Peyer's patch (tissue), 4 donors: ENCODE measurements around the gene LRRC28. TPM values are rescaled to one million over a fixed set of nuclear protein-coding genes. Genes with fewer than 3 reads are reported as not detected.

ENCODE experiments used
- DNase-seq, 3 donors: peaks; one replicate each; pipeline ENCODE4 v3.0.0-alpha.2; 2017 to 2019
- H3K27ac ChIP-seq, 4 donors: fragments of 200-600 bp; sonication (generic); one replicate each; pipeline ENCODE4 v1.5.1; 2016 to 2019
- H3K27me3 ChIP-seq, 2 donors: fragments of 200-600 bp; sonication (generic); one replicate each; pipeline ENCODE4 v1.5.1; 2019
- H3K36me3 ChIP-seq, 3 donors: fragments of 200-600 bp; sonication (generic); one replicate each; pipeline ENCODE4 v1.5.1; 2016 to 2019
- H3K4me1 ChIP-seq, 4 donors: fragments of 200-600 bp; sonication (generic); one replicate each; pipeline ENCODE4 v1.5.1; 2016 to 2019
- H3K4me3 ChIP-seq, 4 donors: fragments of 200-600 bp; sonication (generic); 1 replicate in 3 of 4; 2 replicates in 1 of 4; pipeline ENCODE4 v1.5.1; 2016 to 2019; ENCODE audit warnings: mild to moderate bottlenecking in 1 of 4
- H3K9me3 ChIP-seq, 4 donors: fragments of 200-600 bp; sonication (generic); one replicate each; pipeline ENCODE4 v1.5.1; 2016 to 2019; ENCODE audit warnings: mild to moderate bottlenecking in 1 of 4
- POLR2A ChIP-seq, 2 donors: fragments of 450-650 bp; IDR thresholded peaks; one replicate each; pipeline ENCODE4 v1.5.1; 2017; ENCODE audit warnings: antibody characterized with exemption in 2 of 2, mild to moderate bottlenecking in 2 of 2, moderate library complexity in 2 of 2
- total RNA-seq, 4 donors: library from RNA; depleted of rRNA; stranded (reverse); fragments of >200 nt; gene quantifications; one replicate each; pipeline ENCODE4 v1.1.0, GENCODE V29; 2016
- TF ChIP-seq, protein P1 (sequence below), 6 experiments: fragments of 450-650 bp in 4 of 6; fragments of 200-600 bp in 2 of 6; sonication (generic) in 1 of 6; IDR thresholded peaks; one replicate each; pipeline ENCODE4 v1.5.1; 2017 to 2019; ENCODE audit warnings: antibody characterized with exemption in 6 of 6, mild to moderate bottlenecking in 3 of 6, moderate library complexity in 1 of 6

The LRRC28 gene
- total RNA-seq, 4 donors from 2014 or later, result 62.7 to 197 (median 157) TPM

DNA sequence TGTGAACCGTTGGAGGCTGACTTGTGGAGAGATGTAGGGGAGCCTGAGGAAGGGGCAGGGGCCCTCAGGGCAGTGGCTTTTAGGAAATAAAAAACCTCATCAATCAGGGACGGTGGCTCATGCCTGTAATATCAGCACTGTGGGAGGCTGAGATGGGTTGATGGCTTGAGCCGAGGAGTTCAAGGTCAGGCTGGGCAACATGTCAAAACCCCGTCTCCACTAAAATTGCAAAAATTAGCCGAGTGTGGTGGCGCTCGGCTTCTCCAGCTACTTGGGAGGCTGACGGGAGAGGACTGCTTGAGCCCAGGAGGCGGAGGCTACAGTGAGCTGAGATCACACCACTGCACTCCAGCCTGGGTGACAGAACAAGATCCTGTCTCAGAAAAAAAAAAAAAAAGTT, 9.5 kb upstream of the LRRC28 start:
- Histone ChIP-seq H3K9me3 (no peaks in the 10 kb centered on the region), H3K4me3 (no peak overlapping the region), H3K27me3 (no peaks in the 10 kb centered on the region), H3K36me3 (no peaks in the 10 kb centered on the region), H3K4me1 (no peaks in the 10 kb centered on the region), H3K27ac (no peak overlapping the region)
- no peak for DNase-seq
- no peak for TF ChIP-seq POLR2A (IDR thresholded peaks at IDR 0.05)
- TF ChIP-seq, protein P1, sequence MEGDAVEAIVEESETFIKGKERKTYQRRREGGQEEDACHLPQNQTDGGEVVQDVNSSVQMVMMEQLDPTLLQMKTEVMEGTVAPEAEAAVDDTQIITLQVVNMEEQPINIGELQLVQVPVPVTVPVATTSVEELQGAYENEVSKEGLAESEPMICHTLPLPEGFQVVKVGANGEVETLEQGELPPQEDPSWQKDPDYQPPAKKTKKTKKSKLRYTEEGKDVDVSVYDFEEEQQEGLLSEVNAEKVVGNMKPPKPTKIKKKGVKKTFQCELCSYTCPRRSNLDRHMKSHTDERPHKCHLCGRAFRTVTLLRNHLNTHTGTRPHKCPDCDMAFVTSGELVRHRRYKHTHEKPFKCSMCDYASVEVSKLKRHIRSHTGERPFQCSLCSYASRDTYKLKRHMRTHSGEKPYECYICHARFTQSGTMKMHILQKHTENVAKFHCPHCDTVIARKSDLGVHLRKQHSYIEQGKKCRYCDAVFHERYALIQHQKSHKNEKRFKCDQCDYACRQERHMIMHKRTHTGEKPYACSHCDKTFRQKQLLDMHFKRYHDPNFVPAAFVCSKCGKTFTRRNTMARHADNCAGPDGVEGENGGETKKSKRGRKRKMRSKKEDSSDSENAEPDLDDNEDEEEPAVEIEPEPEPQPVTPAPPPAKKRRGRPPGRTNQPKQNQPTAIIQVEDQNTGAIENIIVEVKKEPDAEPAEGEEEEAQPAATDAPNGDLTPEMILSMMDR (IDR thresholded peaks at IDR 0.05), result no peak

DNA sequence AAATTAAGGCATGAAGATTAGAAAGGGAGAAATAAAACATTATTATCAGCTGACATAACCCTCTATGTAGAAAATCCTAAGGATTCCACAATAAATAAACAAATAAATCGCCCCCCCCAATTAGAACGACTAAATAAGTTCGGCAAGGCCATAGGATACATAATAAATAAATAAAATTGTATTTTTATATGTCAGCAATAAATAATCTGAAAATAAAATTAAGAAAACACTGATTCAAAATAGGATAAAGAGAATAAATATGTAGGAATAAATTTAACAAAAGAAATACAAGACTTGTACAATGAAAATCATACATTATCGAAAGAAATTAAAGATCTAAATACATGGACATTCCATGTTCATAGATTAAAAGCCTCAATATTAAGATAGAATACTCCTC, 7.0 kb upstream of the LRRC28 start:
- H3K27me3 ChIP-seq, result no peaks in the 10 kb centered on the region
- TF ChIP-seq POLR2A (IDR thresholded peaks at IDR 0.05), result no peak
- TF ChIP-seq, protein P1 (IDR thresholded peaks at IDR 0.05), result no peak

DNA sequence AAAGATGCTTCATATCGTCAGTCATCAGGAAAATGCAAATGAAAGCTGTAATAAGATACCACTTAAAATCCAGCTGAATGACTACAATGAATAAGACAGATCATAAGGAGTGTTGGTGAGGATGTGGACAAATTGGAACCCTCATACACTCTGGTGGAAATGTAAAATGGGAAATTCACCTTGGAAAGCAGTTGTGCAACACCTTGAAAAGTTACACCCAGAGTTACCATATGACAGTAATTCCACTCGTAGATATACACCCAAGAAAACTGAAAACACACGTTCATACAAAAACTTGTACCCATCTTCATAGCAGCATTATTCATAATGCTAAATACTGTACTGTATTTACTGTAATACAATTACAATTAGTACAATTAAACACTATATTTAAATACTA, 4.2 kb upstream of the LRRC28 start:
- no peak for DNase-seq

More for the DNA sequence above, 7.0 kb upstream of the LRRC28 start:
- H3K36me3 ChIP-seq, result no peaks in the 10 kb centered on the region
- H3K27ac ChIP-seq, result no peak overlapping the region
- no peak for DNase-seq
- peaks cover 0 to 11% (median 0%) of the 10 kb centered on the region in 4 donors for H3K4me1 ChIP-seq
- no peaks in the 10 kb centered on the region for H3K9me3 ChIP-seq
- no peak overlapping the region for H3K4me3 ChIP-seq

DNA sequence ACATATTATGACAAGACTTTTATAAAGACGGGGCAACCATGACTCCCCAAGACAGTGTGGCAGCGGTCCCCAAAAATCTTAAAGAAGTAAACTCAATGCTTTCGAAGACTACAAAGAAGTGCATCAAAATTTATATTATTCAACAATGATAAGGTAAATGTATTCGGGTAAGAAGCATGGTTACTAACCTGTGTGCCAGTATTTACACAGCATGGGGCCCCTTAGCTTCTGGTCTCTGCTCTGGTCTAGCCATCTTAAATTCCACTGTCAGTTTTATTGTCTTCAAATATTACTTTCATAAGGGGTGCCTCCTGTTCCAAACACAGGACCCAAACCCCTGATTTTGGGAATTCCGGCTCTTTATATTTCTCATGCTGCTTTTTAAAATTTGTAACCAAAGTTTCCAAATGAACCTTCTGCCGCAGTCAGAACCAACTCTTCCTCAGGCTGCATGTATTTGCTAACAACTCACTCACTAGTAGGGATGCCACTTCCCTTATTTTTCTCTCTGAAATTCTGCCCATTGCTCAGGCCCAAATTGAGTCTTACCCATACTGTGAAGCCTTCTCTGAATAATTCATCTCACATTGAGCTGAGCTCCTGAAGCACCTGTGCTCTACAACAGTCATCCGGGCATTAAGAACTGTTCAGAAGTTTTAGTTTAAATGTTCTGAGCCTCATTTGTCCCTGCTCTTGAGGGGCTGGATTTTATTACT, 3.1 kb upstream of the LRRC28 start:
- Histone ChIP-seq H3K4me3 (peak overlapping the region in 3 of 4 donors; percentile 1 to 79 (median 51)), H3K4me1 (peaks cover 0 to 23% (median 6%) of the 10 kb centered on the region in 4 donors), H3K9me3 (no peaks in the 10 kb centered on the region), H3K27me3 (no peaks in the 10 kb centered on the region), H3K36me3 (no peaks in the 10 kb centered on the region), H3K27ac (peak overlapping the region in 2 of 4 donors; percentile 92 to 96)
- DNase-seq, result no peak
- TF ChIP-seq, protein P1 (IDR thresholded peaks at IDR 0.05), result no peak
- no peak for TF ChIP-seq POLR2A (IDR thresholded peaks at IDR 0.05)

More for the DNA sequence above, 4.2 kb upstream of the LRRC28 start:
- Histone ChIP-seq H3K27ac (no peak overlapping the region), H3K9me3 (no peaks in the 10 kb centered on the region), H3K36me3 (no peaks in the 10 kb centered on the region), H3K27me3 (no peaks in the 10 kb centered on the region), H3K4me1 (peaks cover 0 to 12% (median 2%) of the 10 kb centered on the region in 4 donors), H3K4me3 (no peak overlapping the region)
- TF ChIP-seq POLR2A (IDR thresholded peaks at IDR 0.05), result no peak
- TF ChIP-seq, protein P1 (IDR thresholded peaks at IDR 0.05), result no peak

DNA sequence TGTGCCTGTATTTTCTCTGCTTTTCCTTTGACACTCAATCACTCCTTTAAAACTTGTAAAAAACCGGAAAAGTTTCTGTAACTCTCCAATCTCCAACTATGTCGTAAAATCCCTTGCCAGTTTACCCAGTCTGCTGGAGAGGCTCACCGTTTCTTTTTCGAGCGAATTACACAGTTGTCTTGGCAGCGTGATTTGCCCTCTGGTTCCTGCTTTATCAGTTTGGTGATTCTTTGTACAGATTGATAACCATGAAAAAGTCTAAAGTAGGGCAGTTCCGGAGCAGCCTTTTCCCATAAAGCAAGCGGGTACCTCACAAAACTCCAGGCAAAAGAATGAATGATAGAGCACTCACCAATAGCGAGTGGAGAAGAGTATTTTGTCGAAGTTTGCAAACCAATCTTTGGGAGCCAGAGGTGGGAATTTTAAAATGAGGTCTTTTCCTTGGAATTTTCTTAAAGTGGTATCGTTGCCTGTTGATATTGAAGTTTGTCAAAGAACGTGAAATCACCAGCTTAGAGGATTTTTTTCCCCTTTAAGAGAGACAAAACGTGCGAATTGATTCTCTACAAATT, 1.9 kb upstream of the LRRC28 start, which contains the start of gene TTC23:
Gene TTC23, minus strand, starts transcription at position 312 of the 572 bp plus-strand sequence. CDS start 20,869 bp downstream, outside the sequence.
- no peak for DNase-seq
- no peak for TF ChIP-seq POLR2A (IDR thresholded peaks at IDR 0.05)
- peaks cover 0 to 34% (median 6%) of the 10 kb centered on the region in 4 donors for H3K4me1 ChIP-seq
- peak within 1 kb of the TSS; percentile 83 to 96 (median 88) for H3K27ac ChIP-seq
- no peaks in the 10 kb centered on the region for H3K9me3 ChIP-seq
- H3K4me3 ChIP-seq, result peak within 1 kb of the TSS; percentile 10 to 85 (median 79)
- no peaks in the 10 kb centered on the region for H3K27me3 ChIP-seq
- no peaks in the 10 kb centered on the region for H3K36me3 ChIP-seq

DNA sequence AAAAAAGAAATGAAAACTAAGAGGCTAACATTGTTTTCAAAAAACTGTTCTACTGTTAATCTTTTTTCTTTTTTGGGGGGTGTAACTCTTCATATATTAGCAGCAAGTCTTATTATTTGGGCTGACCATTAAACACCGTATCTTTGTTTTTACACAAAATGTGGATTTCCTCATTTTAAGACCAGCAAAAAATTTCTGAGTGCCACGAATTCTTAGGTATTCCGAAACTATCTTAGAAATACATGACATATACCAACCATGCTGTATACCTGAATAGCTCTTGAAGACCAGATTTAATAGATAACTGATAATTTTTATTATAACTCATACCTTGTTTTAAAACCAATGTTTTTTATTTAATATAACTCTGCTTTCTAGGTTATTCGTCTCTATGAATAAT, 1.3 kb upstream of the LRRC28 start:
- no peaks in the 10 kb centered on the region for H3K36me3 ChIP-seq
- peak overlapping the region in 3 of 4 donors; percentile 39 to 79 (median 51) for H3K4me3 ChIP-seq
- no peaks in the 10 kb centered on the region for H3K27me3 ChIP-seq
- TF ChIP-seq, protein P1 (IDR thresholded peaks at IDR 0.05), result no peak
- H3K27ac ChIP-seq, result peak overlapping the region in 3 of 4 donors; percentile 83 to 96 (median 92)
- DNase-seq, result no peak
- no peaks in the 10 kb centered on the region for H3K9me3 ChIP-seq
- H3K4me1 ChIP-seq, result peaks cover 0 to 40% (median 6%) of the 10 kb centered on the region in 4 donors
